ENCODE measurements around the gene ARVCF. TPM values are rescaled to one million over a fixed set of nuclear protein-coding genes. Genes with fewer than 3 reads are reported as not detected.

ARVCF gene
- total and polyA plus RNA-seq, 2 experiments from 2014 or later, result 15.6 to 122 TPM

DNA sequence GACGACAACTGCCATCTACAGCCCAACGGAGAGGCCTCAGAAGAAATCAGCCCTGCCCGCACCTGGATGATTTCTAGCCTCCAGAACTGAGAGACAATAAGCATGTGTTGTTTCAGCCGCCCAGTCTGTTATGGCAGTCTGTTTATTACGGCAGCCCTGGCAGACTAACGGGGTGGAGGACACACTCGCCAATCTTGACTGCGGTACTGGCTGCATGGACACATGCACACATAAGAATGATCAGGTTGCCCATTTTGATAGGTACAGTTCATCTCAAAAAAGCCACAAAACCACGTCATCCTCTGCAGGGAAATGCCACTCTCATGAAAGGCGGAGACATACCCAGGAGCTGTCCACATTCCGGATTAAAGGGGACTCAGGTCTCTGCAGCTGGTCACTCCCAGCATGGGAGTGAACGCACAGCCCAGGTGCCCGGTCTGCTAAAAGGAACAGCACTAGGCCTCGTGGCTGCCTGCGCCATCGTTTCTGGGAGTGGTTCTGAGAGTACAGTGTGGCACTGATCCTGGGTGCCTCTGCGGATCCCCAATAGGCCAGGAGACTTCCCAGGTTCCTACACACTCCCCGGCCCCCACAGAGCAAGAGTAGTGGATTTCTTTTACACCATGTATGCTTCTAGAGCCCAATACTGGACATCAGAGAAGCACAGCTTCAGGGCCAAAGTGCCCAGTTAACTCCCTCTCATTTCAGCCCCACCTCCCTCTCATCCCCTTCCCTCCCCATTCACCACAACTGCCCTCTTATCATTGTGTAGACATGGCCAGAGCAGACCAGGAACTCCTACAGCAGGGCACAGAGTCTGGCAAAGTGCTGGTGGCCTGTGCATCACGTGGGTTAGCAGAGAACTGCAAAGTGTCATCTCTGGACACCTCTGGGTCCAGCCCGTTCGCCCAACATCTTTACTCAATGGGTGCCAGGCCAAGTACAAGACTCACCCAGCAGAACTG lies 86.8 kb downstream of the ARVCF start:
- ATAC-seq, result no peak
- Mint-ChIP-seq H3K27me3 (ENCODE audit: insufficient read depth, low read depth, poor library complexity) (peaks cover 4% of the 10 kb centered on the region), H3K4me3 (no peak overlapping the region), H3K36me3 (ENCODE audit: low read depth) (no peaks in the 10 kb centered on the region; the same call in 2 of the 3 replicates), H3K9me3 (no peaks in the 10 kb centered on the region), H3K27ac (no peak overlapping the region), H3K4me1 (no peaks in the 10 kb centered on the region)
- H4K20me1 ChIP-seq (replicated peaks; ENCODE audit: insufficient read depth), result no peaks in the 10 kb centered on the region
- H3K27me3 ChIP-seq (ENCODE audit: insufficient read depth), result no peaks in the 10 kb centered on the region
- no peak overlapping the region for H3K27ac ChIP-seq (ENCODE audit: low read depth)
- TF ChIP-seq ZNF114 (CRISPR knock-in tag; IDR thresholded peaks at IDR 0.05), result no peak
- no peak for TF ChIP-seq POLR2AphosphoS5 (IDR thresholded peaks at IDR 0.05; ENCODE audit: low read depth)
- TF ChIP-seq, protein P1, sequence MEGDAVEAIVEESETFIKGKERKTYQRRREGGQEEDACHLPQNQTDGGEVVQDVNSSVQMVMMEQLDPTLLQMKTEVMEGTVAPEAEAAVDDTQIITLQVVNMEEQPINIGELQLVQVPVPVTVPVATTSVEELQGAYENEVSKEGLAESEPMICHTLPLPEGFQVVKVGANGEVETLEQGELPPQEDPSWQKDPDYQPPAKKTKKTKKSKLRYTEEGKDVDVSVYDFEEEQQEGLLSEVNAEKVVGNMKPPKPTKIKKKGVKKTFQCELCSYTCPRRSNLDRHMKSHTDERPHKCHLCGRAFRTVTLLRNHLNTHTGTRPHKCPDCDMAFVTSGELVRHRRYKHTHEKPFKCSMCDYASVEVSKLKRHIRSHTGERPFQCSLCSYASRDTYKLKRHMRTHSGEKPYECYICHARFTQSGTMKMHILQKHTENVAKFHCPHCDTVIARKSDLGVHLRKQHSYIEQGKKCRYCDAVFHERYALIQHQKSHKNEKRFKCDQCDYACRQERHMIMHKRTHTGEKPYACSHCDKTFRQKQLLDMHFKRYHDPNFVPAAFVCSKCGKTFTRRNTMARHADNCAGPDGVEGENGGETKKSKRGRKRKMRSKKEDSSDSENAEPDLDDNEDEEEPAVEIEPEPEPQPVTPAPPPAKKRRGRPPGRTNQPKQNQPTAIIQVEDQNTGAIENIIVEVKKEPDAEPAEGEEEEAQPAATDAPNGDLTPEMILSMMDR (conservative IDR thresholded peaks at IDR 0.05; ENCODE audit: low read depth in 2 of 2), result no peak
- TF ChIP-seq, protein P2, sequence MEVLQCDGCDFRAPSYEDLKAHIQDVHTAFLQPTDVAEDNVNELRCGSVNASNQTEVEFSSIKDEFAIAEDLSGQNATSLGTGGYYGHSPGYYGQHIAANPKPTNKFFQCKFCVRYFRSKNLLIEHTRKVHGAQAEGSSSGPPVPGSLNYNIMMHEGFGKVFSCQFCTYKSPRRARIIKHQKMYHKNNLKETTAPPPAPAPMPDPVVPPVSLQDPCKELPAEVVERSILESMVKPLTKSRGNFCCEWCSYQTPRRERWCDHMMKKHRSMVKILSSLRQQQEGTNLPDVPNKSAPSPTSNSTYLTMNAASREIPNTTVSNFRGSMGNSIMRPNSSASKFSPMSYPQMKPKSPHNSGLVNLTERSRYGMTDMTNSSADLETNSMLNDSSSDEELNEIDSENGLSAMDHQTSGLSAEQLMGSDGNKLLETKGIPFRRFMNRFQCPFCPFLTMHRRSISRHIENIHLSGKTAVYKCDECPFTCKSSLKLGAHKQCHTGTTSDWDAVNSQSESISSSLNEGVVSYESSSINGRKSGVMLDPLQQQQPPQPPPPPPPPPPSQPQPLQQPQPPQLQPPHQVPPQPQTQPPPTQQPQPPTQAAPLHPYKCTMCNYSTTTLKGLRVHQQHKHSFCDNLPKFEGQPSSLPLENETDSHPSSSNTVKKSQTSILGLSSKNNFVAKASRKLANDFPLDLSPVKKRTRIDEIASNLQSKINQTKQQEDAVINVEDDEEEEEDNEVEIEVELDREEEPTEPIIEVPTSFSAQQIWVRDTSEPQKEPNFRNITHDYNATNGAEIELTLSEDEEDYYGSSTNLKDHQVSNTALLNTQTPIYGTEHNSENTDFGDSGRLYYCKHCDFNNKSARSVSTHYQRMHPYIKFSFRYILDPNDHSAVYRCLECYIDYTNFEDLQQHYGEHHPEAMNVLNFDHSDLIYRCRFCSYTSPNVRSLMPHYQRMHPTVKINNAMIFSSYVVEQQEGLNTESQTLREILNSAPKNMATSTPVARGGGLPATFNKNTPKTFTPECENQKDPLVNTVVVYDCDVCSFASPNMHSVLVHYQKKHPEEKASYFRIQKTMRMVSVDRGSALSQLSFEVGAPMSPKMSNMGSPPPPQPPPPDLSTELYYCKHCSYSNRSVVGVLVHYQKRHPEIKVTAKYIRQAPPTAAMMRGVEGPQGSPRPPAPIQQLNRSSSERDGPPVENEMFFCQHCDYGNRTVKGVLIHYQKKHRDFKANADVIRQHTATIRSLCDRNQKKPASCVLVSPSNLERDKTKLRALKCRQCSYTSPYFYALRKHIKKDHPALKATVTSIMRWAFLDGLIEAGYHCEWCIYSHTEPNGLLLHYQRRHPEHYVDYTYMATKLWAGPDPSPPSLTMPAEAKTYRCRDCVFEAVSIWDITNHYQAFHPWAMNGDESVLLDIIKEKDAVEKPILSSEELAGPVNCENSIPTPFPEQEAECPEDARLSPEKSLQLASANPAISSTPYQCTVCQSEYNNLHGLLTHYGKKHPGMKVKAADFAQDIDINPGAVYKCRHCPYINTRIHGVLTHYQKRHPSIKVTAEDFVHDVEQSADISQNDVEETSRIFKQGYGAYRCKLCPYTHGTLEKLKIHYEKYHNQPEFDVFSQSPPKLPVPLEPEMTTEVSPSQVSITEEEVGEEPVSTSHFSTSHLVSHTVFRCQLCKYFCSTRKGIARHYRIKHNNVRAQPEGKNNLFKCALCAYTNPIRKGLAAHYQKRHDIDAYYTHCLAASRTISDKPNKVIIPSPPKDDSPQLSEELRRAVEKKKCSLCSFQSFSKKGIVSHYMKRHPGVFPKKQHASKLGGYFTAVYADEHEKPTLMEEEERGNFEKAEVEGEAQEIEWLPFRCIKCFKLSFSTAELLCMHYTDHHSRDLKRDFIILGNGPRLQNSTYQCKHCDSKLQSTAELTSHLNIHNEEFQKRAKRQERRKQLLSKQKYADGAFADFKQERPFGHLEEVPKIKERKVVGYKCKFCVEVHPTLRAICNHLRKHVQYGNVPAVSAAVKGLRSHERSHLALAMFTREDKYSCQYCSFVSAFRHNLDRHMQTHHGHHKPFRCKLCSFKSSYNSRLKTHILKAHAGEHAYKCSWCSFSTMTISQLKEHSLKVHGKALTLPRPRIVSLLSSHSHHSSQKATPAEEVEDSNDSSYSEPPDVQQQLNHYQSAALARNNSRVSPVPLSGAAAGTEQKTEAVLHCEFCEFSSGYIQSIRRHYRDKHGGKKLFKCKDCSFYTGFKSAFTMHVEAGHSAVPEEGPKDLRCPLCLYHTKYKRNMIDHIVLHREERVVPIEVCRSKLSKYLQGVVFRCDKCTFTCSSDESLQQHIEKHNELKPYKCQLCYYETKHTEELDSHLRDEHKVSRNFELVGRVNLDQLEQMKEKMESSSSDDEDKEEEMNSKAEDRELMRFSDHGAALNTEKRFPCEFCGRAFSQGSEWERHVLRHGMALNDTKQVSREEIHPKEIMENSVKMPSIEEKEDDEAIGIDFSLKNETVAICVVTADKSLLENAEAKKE (CRISPR knock-in tag; IDR thresholded peaks at IDR 0.05), result no peak
- TF ChIP-seq, protein P3, sequence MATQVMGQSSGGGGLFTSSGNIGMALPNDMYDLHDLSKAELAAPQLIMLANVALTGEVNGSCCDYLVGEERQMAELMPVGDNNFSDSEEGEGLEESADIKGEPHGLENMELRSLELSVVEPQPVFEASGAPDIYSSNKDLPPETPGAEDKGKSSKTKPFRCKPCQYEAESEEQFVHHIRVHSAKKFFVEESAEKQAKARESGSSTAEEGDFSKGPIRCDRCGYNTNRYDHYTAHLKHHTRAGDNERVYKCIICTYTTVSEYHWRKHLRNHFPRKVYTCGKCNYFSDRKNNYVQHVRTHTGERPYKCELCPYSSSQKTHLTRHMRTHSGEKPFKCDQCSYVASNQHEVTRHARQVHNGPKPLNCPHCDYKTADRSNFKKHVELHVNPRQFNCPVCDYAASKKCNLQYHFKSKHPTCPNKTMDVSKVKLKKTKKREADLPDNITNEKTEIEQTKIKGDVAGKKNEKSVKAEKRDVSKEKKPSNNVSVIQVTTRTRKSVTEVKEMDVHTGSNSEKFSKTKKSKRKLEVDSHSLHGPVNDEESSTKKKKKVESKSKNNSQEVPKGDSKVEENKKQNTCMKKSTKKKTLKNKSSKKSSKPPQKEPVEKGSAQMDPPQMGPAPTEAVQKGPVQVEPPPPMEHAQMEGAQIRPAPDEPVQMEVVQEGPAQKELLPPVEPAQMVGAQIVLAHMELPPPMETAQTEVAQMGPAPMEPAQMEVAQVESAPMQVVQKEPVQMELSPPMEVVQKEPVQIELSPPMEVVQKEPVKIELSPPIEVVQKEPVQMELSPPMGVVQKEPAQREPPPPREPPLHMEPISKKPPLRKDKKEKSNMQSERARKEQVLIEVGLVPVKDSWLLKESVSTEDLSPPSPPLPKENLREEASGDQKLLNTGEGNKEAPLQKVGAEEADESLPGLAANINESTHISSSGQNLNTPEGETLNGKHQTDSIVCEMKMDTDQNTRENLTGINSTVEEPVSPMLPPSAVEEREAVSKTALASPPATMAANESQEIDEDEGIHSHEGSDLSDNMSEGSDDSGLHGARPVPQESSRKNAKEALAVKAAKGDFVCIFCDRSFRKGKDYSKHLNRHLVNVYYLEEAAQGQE (IDR thresholded peaks at IDR 0.05; ENCODE audit: unreplicated experiment), result no peak
- no peak for TF ChIP-seq ZNF331 (CRISPR knock-in tag; IDR thresholded peaks at IDR 0.05; ENCODE audit: low read depth)
- no peak for TF ChIP-seq JUNB (IDR thresholded peaks at IDR 0.05; ENCODE audit: unreplicated experiment)
- TF ChIP-seq EZH2phosphoT487 (IDR thresholded peaks at IDR 0.05; ENCODE audit: unreplicated experiment), result no peak
- TF ChIP-seq EZH2 (IDR thresholded peaks at IDR 0.05; ENCODE audit: low read depth, unreplicated experiment), result no peak
- no peak for TF ChIP-seq NANOG (IDR thresholded peaks at IDR 0.05; ENCODE audit: borderline replicate concordance)
- TF ChIP-seq, protein P4, sequence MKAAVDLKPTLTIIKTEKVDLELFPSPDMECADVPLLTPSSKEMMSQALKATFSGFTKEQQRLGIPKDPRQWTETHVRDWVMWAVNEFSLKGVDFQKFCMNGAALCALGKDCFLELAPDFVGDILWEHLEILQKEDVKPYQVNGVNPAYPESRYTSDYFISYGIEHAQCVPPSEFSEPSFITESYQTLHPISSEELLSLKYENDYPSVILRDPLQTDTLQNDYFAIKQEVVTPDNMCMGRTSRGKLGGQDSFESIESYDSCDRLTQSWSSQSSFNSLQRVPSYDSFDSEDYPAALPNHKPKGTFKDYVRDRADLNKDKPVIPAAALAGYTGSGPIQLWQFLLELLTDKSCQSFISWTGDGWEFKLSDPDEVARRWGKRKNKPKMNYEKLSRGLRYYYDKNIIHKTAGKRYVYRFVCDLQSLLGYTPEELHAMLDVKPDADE (IDR thresholded peaks at IDR 0.05), result no peak
- no peak for TF ChIP-seq CREB1 (CRISPR knock-in tag; IDR thresholded peaks at IDR 0.05; ENCODE audit: low read depth)
- no peak for TF ChIP-seq STAT1 (IDR thresholded peaks at IDR 0.05; ENCODE audit: unreplicated experiment)
- no peaks in the 10 kb centered on the region for H3K79me2 ChIP-seq (replicated peaks; ENCODE audit: insufficient read depth)
- no peak overlapping the region for H2AFZ ChIP-seq
- H3K4me3 ChIP-seq, result no peak overlapping the region
- DNase-seq (ENCODE audit: low spot score), result no peak
- no peaks in the 10 kb centered on the region for H3F3A ChIP-seq (replicated peaks; ENCODE audit: low read depth)
- no peaks in the 10 kb centered on the region for H3K9me2 ChIP-seq (ENCODE audit: insufficient read depth)
- H3K4me1 ChIP-seq (ENCODE audit: insufficient read depth), result no peaks in the 10 kb centered on the region
- H3K4me2 ChIP-seq, result no peak overlapping the region
- no peaks in the 10 kb centered on the region for H3K36me3 ChIP-seq (ENCODE audit: insufficient read depth)
